ENCODE measurements around the gene ZBTB37. TPM values are rescaled to one million over a fixed set of nuclear protein-coding genes. Genes with fewer than 3 reads are reported as not detected.

The ZBTB37 gene
- total and polyA plus RNA-seq, 7 donors, result under 0.01 to 8.6 (median 7.5) TPM

DNA sequence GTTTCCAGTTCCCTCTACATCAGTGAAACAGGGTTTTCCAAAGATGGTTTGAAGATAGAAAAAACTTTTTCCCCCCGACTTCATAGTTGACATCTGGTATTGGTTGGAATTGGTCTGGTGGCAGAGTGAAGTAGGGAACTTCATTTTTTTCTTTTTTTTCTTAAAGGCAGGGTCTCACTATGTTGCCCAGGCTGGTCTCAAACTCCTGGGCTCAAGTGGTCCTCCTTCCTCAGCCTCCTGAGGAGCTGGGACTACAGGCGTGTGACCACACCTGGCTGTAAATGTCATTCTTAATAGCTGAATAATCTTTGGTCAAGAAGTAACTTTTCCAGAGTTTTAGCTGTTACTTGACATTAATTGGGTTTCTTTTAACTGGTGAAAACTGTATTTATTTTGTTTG lies 21.7 kb downstream of the ZBTB37 start:
- Histone ChIP-seq H3K9me3 (no peaks in the 10 kb centered on the region), H3K4me1 (peaks cover 0 to 6% (median 0%) of the 10 kb centered on the region in 4 donors), H3K27ac (no peak overlapping the region), H3K27me3 (no peaks in the 10 kb centered on the region), H3K4me3 (no peak overlapping the region), H3K36me3 (peaks cover 0 to 30% (median 13%) of the 10 kb centered on the region in 4 donors)
- 96 to 97% methylated on average over 2 of the region's 2 CpGs for WGBS, 2 donors
- TF ChIP-seq POLR2A (IDR thresholded peaks at IDR 0.05) (no peak), EP300 (IDR thresholded peaks at IDR 0.05) (no peak), POLR2AphosphoS5 (IDR thresholded peaks at IDR 0.05) (no peak)
- TF ChIP-seq, protein P1, sequence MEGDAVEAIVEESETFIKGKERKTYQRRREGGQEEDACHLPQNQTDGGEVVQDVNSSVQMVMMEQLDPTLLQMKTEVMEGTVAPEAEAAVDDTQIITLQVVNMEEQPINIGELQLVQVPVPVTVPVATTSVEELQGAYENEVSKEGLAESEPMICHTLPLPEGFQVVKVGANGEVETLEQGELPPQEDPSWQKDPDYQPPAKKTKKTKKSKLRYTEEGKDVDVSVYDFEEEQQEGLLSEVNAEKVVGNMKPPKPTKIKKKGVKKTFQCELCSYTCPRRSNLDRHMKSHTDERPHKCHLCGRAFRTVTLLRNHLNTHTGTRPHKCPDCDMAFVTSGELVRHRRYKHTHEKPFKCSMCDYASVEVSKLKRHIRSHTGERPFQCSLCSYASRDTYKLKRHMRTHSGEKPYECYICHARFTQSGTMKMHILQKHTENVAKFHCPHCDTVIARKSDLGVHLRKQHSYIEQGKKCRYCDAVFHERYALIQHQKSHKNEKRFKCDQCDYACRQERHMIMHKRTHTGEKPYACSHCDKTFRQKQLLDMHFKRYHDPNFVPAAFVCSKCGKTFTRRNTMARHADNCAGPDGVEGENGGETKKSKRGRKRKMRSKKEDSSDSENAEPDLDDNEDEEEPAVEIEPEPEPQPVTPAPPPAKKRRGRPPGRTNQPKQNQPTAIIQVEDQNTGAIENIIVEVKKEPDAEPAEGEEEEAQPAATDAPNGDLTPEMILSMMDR (IDR thresholded peaks at IDR 0.05), result no peak
- intact Hi-C loops (cut with DNase I), result no loop called here
- no peak for DNase-seq

DNA sequence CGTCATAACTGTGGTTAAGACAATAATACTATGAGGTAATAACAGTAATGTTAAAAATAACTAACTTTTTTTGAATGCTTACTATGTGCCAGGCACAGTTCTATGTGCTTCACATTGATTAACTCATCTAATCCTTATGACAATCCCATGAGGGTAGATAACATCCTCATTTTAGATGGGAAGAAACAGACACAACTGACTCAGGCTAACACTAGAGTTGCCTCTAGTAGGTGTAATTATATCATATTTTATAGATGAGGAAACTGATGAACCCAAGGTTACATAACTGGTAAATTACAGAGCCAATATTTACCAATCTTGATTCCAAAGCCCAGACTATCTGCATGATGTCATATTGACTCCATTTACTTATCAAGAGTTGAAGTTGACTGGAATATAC lies 25.4 kb downstream of the ZBTB37 start:
- Histone ChIP-seq H3K27me3 (no peaks in the 10 kb centered on the region), H3K27ac (no peak overlapping the region), H3K4me1 (peaks cover 0 to 6% (median 0%) of the 10 kb centered on the region in 4 donors), H3K4me3 (no peak overlapping the region), H3K36me3 (peaks cover 0 to 9% (median 0%) of the 10 kb centered on the region in 4 donors), H3K9me3 (no peaks in the 10 kb centered on the region)
- WGBS, 2 donors, result 97% methylated on average over 1 of the region's 1 CpG
- TF ChIP-seq EP300 (IDR thresholded peaks at IDR 0.05), result no peak
- intact Hi-C loops (cut with DNase I), result no loop called here
- DNase-seq, result no peak

DNA sequence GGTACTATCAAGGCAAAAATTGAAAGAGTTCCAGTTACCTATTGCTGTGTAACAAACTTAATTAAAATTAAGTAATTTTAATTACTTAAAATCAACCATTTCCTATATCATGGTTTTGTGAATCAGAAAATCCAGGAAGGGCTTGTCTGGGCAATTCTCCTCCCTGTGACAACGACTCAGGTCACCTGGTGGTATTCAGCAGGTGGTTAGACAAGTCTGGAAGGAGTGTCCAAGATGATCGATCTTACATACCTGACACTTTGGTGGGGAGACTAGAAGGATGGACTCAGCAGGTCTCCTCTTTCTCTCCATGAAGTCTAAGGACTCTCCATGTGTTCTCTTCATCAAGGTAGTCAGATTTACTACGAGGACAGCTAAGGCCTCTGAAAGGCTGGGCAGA lies 26.0 kb downstream of the ZBTB37 start:
- H3K4me1 ChIP-seq, result peaks cover 0 to 6% (median 0%) of the 10 kb centered on the region in 4 donors
- H3K9me3 ChIP-seq, result no peaks in the 10 kb centered on the region
- WGBS, 2 donors, result 70 to 78% methylated on average over 3 of the region's 3 CpGs
- no peak overlapping the region for H3K4me3 ChIP-seq
- H3K27ac ChIP-seq, result no peak overlapping the region
- no peak for TF ChIP-seq POLR2AphosphoS5 (IDR thresholded peaks at IDR 0.05)
- TF ChIP-seq, protein P1 (IDR thresholded peaks at IDR 0.05), result no peak
- no peak for TF ChIP-seq POLR2A (IDR thresholded peaks at IDR 0.05)
- no peak for TF ChIP-seq EP300 (IDR thresholded peaks at IDR 0.05)
- H3K27me3 ChIP-seq, result no peaks in the 10 kb centered on the region
- DNase-seq, result no peak
- intact Hi-C loops (cut with DNase I), result no loop called here
- H3K36me3 ChIP-seq, result peaks cover 0 to 9% (median 0%) of the 10 kb centered on the region in 4 donors

DNA sequence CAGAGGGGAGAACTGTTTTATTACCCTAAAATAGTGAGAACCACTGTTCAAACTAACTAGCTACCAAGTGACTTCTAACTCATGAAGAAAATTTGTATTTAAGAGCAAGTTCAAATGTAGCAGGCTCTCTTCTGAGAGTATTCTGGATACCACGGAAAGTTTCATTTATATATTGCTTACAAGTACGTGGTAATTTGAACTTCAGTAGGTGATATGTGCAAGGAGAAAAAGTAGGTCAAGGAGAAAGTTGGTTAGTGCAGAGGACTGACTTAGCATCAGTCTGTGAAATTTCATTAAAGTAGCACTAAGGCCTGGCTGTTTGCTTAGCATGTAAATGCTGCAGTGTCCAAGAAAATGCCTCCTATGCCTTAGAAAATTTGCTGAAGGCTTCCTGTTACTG lies 32.2 kb downstream of the ZBTB37 start:
- DNase-seq, result no peak
- H3K4me1 ChIP-seq, result no peaks in the 10 kb centered on the region
- intact Hi-C loops (cut with DNase I), result no loop called here
- no peak overlapping the region for H3K27ac ChIP-seq
- H3K36me3 ChIP-seq, result peaks cover 0 to 4% (median 0%) of the 10 kb centered on the region in 4 donors
- H3K4me3 ChIP-seq, result no peak overlapping the region
- H3K9me3 ChIP-seq, result no peaks in the 10 kb centered on the region
- no peaks in the 10 kb centered on the region for H3K27me3 ChIP-seq
- TF ChIP-seq, protein P1 (IDR thresholded peaks at IDR 0.05), result no peak
- TF ChIP-seq EP300 (IDR thresholded peaks at IDR 0.05) (no peak), POLR2AphosphoS5 (IDR thresholded peaks at IDR 0.05) (no peak), POLR2A (IDR thresholded peaks at IDR 0.05) (no peak)
- 86 to 94% methylated on average over 2 of the region's 2 CpGs for WGBS, 2 donors

GRCh38 chr1:173900992-173901391 lies 32.8 kb downstream of the ZBTB37 start:
- WGBS, 2 donors, result 60 to 71% methylated on average over 3 of the region's 3 CpGs

More at GRCh38 chr1:173900992-173901391, 32.8 kb downstream of the ZBTB37 start:
- intact Hi-C loops (cut with DNase I), result no loop called here
- H3K36me3 ChIP-seq, result no peaks in the 10 kb centered on the region
- H3K27me3 ChIP-seq, result no peaks in the 10 kb centered on the region
- no peaks in the 10 kb centered on the region for H3K9me3 ChIP-seq
- no peak overlapping the region for H3K4me3 ChIP-seq
- no peak overlapping the region for H3K27ac ChIP-seq
- DNase-seq, result no peak
- no peaks in the 10 kb centered on the region for H3K4me1 ChIP-seq
- TF ChIP-seq, protein P1 (IDR thresholded peaks at IDR 0.05), result no peak
- TF ChIP-seq POLR2A (IDR thresholded peaks at IDR 0.05), result no peak
- no peak for TF ChIP-seq EP300 (IDR thresholded peaks at IDR 0.05)
- no peak for TF ChIP-seq POLR2AphosphoS5 (IDR thresholded peaks at IDR 0.05)
